HepG2 (cell line): ENCODE results near the gene RAB1B. TPM values are rescaled to one million over a fixed set of nuclear protein-coding genes. Genes with fewer than 3 reads are reported as not detected.

Experiments
- ATAC-seq: fragments of 200-7000 bp; cut with Tn5 transposase; 3 replicates; pipeline ENCODE4 v1.9.1; 2020; ENCODE audit warnings: mild to moderate bottlenecking, moderate library complexity
- BruUV-seq: library from RNA; stranded (reverse); fragments of 400-500 nt; replicated peaks from 2 replicates; lab custom pipeline; 2021; lab: Mats Ljungman, UMichigan
- CTCF ChIA-PET: fragments of 300-600 bp; formaldehyde crosslinking; extraction: SDS; loops from one replicate; lab custom pipeline; 2021; ENCODE audit warnings: low total read pairs, inconsistent platforms, low intra/inter-chr PET ratio; lab: Yijun Ruan, JAX
- POLR2A ChIA-PET: fragments of 350-600 bp; sonication (Branson Sonifier 250); formaldehyde crosslinking; loops from one replicate; lab custom pipeline; 2020; ENCODE audit warnings: antibody characterized with exemption, inconsistent platforms; lab: Yijun Ruan, JAX
- DNase-seq: peaks from one replicate; pipeline ENCODE4 v3.0.0-alpha.2; 2015; ENCODE audit warnings: low spot score
- FAIRE-seq: peaks from 3 replicates; lab custom pipeline; 2011; peaks lifted over from hg19 to GRCh38; lab: Jason Lieb, UNC
- H2AFZ ChIP-seq: one replicate; pipeline ENCODE4 v1.6.1; 2011; ENCODE audit warnings: low read length, inconsistent platforms
- H3K27ac ChIP-seq: fragments of 300-600 bp; 3 replicates; pipeline ENCODE4 v1.8.0; 2011; ENCODE audit warnings: mixed run types, mild to moderate bottlenecking, mixed read lengths, low read length, inconsistent platforms; ENCODE audit not compliant: insufficient read depth; ENCODE audit errors: extremely low read length
- H3K27me3 ChIP-seq, 2 experiments: fragments of 200-600 bp in 1 of 2; 2 replicates in 1 of 2; 3 replicates in 1 of 2; pipeline versions ENCODE4 v1.6.0 to v1.8.0; 2011; ENCODE audit warnings: low read length in 2 of 2, mild to moderate bottlenecking in 2 of 2, moderate library complexity in 2 of 2, inconsistent platforms in 1 of 2; ENCODE audit not compliant: insufficient read depth in 2 of 2, control insufficient read depth in 1 of 2
- H3K36me3 ChIP-seq, 2 experiments: fragments of 200-600 bp in 1 of 2; replicated peaks in 1 of 2; 2 replicates in 1 of 2; 3 replicates in 1 of 2; pipeline versions ENCODE4 v1.5.1 to v1.8.0; 2011; ENCODE audit warnings: low read length in 2 of 2, inconsistent platforms in 1 of 2; ENCODE audit not compliant: insufficient read depth in 2 of 2, control insufficient read depth in 1 of 2
- H3K4me1 ChIP-seq: 2 replicates; pipeline ENCODE4 v1.5.1; 2012; ENCODE audit warnings: low read length, inconsistent platforms; ENCODE audit not compliant: insufficient read depth
- H3K4me2 ChIP-seq: 2 replicates; pipeline ENCODE4 v1.6.0; 2011; ENCODE audit warnings: low read depth, low read length, inconsistent platforms
- H3K4me3 ChIP-seq, 3 experiments: fragments of 200-600 bp in 1 of 3; sonication (generic), shearing (Covaris generic) in 1 of 3; replicated peaks in 1 of 3; 2 replicates each; pipeline ENCODE4 v1.5.1; 2011 to 2016; ENCODE audit warnings: low read length in 3 of 3, inconsistent platforms in 2 of 3, low read depth in 2 of 3, mild to moderate bottlenecking in 2 of 3, control low read depth in 1 of 3, mixed read lengths in 1 of 3; ENCODE audit not compliant: insufficient read depth in 1 of 3
- H3K79me2 ChIP-seq: one replicate; pipeline ENCODE4 v1.6.1; 2011; ENCODE audit warnings: low read length, inconsistent platforms; ENCODE audit not compliant: insufficient read depth
- H3K9ac ChIP-seq: 2 replicates; pipeline ENCODE4 v1.6.0; 2011; ENCODE audit warnings: mild to moderate bottlenecking, low read depth, low read length, inconsistent platforms; ENCODE audit not compliant: insufficient read depth
- H3K9me3 ChIP-seq: 2 replicates; pipeline ENCODE4 v1.5.1; 2012; ENCODE audit warnings: mild to moderate bottlenecking, low read length
- H4K20me1 ChIP-seq: 2 replicates; pipeline ENCODE4 v1.6.0; 2011; ENCODE audit warnings: inconsistent platforms, mild to moderate bottlenecking, low read length, moderate library complexity; ENCODE audit not compliant: insufficient read depth
- HIVEP1 ChIP-seq: sonication (generic); formaldehyde crosslinking; IDR thresholded peaks from 2 replicates; pipeline ENCODE4 v1.4.0; 2020; ENCODE audit warnings: mild to moderate bottlenecking, missing genetic modification reagents
- PITX1 ChIP-seq: sonication (generic); formaldehyde crosslinking; IDR thresholded peaks from 2 replicates; pipeline ENCODE4 v1.5.1; 2020; ENCODE audit warnings: mild to moderate bottlenecking, missing genetic modification reagents
- RXRA ChIP-seq: sonication (generic); formaldehyde crosslinking; IDR thresholded peaks from 2 replicates; pipeline ENCODE4 v1.5.1; 2020; ENCODE audit warnings: missing genetic modification reagents
- ZBTB33 ChIP-seq: sonication (generic); formaldehyde crosslinking; IDR thresholded peaks from 2 replicates; pipeline ENCODE4 v1.4.0; 2020; ENCODE audit warnings: missing genetic modification reagents
- ZC3H13 ChIP-seq: sonication (generic); formaldehyde crosslinking; IDR thresholded peaks from 2 replicates; pipeline ENCODE4 v1.8.1; 2023; ENCODE audit warnings: mild to moderate bottlenecking, missing genetic modification reagents, moderate library complexity
- ZFP91 ChIP-seq: sonication (generic); formaldehyde crosslinking; IDR thresholded peaks from 2 replicates; pipeline ENCODE4 v1.9.0; 2022; ENCODE audit warnings: missing genetic modification reagents, mild to moderate bottlenecking, borderline replicate concordance
- ZNF598 ChIP-seq: sonication (generic); formaldehyde crosslinking; IDR thresholded peaks from 2 replicates; pipeline ENCODE4 v1.5.1; 2020; ENCODE audit warnings: mild to moderate bottlenecking, missing genetic modification reagents, borderline replicate concordance
- ZNF713 ChIP-seq: sonication (generic); formaldehyde crosslinking; IDR thresholded peaks from 2 replicates; pipeline ENCODE4 v1.4.0; 2020; ENCODE audit warnings: mild to moderate bottlenecking, missing genetic modification reagents
- WGBS: methylation state at CpG from one replicate; pipeline ENCODE4 v1.1.6; 2017; ENCODE audit warnings: low lambda C conversion rate; 5-methylcytosine and 5-hydroxymethylcytosine counted together
- in situ Hi-C: cut with HindIII; loops from 2 replicates; pipeline ENCODE4 v1.10.0; 2017; ENCODE audit warnings: low pct_unique_long_range_greater_than_20kb; ENCODE audit not compliant: extremely low pct_ligation_motif_present
- intact Hi-C: fragments of 100-400 bp; cut with micrococcal nuclease; formaldehyde crosslinking; loops from one replicate; pipeline ENCODE4 v1.10.0; 2022; ENCODE audit not compliant: unreplicated experiment
- polyA plus RNA-seq, 8 experiments: library from polyadenylated mRNA; depleted of rRNA in 3 of 8; stranded (reverse) in 7 of 8; unstranded in 1 of 8; fragments of >200 nt; fragmentation: Illumina TruSeq in 4 of 8; extraction: Trizol in 4 of 8; gene quantifications; 2 replicates each; pipeline versions ENCODE4 v1.2.1 to v1.2.3, GENCODE V29; 2011 to 2016; ENCODE audit warnings: low read depth in 4 of 8, missing spikeins in 1 of 8, mixed read lengths in 1 of 8; ENCODE audit not compliant: insufficient read depth in 1 of 8
- total RNA-seq, 5 experiments: library from RNA; depleted of rRNA; stranded (reverse); fragments of >200 nt; fragmentation: Illumina TruSeq; extraction: Trizol; gene quantifications; 2 replicates each; pipeline ENCODE4 v1.2.3, GENCODE V29; 2016; ENCODE audit warnings: low read depth in 1 of 5

Gene RAB1B
- total and polyA plus RNA-seq, 2 of the 13 experiments (the other 11 are each of a cell fraction or from before 2014, with no cell fraction given): 77.9 to 87.9 TPM

GRCh38 chr11:66315921-66316811, 47.7 kb downstream of the RAB1B start:
- no peaks in the 10 kb centered on the region for H3K79me2 ChIP-seq
- no peaks in the 10 kb centered on the region for H3K27me3 ChIP-seq
- peaks cover 45% of the 10 kb centered on the region for H3K4me1 ChIP-seq
- no TSS peak for BruUV-seq
- CTCF ChIA-PET: no interaction called here
- FAIRE-seq (no peak), ATAC-seq (no peak), DNase-seq (no peak)
- 79% methylated on average over 24 of the region's 52 CpGs for WGBS
- H3K9me3 ChIP-seq: no peaks in the 10 kb centered on the region
- H2AFZ ChIP-seq: no peak overlapping the region
- no peak overlapping the region for H3K9ac ChIP-seq
- H3K4me3 ChIP-seq: no peak overlapping the region
- H3K4me2 ChIP-seq: no peak overlapping the region; the same call in 1 of the 2 replicates
- intact Hi-C loops (loop anchor here (10.0 kb wide), 1 partner anchor 69 kb away; no protein-coding TSS in a partner anchor), in situ Hi-C loops (no loop called here)
- POLR2A ChIA-PET: interaction anchor here (0.8 to 3.7 kb wide), 5 partner anchors 11 to 35 kb away, joined by 5 to 28 read pairs (median 9); partner anchors contain the start of genes BRMS1, RIN1 and YIF1A
- no peaks in the 10 kb centered on the region for H4K20me1 ChIP-seq
- H3K36me3 ChIP-seq: no peaks in the 10 kb centered on the region
- no peak overlapping the region for H3K27ac ChIP-seq
- TF ChIP-seq ZNF713 (no peak), PITX1 (no peak), ZNF598 (CRISPR knock-in tag) (peak; percentile 45; the same call in 1 of the 2 replicates), RXRA (CRISPR knock-in tag) (0 out of 2 replicates have a peak, but pooled peaks have one; percentile 1), ZC3H13 (CRISPR knock-in tag) (0 out of 2 replicates have a peak, but pooled peaks have one; percentile 17), ZFP91 (0 out of 2 replicates have a peak, but pooled peaks have one; percentile 9), ZBTB33 (CRISPR knock-in tag) (peak; percentile 7; the same call in 1 of the 2 replicates), HIVEP1 (0 out of 2 replicates have a peak, but pooled peaks have one; percentile 21)
